Measurements from ENCODE around the gene CCT5.
"Not testable (repeated sequence)": the region's sequence is repeated elsewhere in the genome, so short reads cannot be mapped to it uniquely, and the experiment has no call there.

Gene CCT5

DNA sequence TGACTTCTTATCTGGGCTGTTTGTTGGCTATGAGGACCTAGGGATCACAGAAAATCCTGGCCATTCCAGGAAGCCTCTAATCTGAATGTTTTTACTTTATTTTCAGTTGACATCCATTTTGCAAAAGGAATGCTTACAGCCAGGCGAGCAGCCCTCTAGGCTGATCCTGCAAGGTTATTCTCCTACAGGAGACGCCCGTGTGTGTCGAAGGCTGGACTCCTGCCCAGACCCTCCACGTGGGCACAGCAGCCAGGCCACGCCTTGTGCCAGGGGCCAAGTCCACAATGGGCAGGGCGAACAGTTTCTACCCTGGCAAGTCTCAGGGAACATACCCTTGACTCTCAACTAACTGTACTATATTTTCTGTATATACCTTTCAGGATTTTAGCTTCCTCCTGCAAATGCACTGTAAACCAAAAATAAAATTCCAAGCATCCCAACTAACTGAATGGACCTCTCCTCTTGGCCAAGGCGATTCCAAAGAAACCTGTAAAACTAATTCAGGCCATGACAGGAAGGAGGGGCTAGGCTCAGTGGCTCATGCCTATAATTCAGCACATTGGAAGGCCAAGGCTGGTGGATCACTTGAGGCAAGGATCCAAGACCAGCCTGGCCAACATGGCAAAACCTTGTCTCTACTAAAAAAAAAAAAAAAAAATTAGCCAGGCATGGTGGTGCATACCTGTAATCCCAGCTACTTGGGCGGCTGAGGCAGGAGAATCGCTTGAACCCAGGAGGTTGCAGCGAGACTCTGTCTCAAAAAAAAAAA is 51.9 kb downstream of the CCT5 start:
- DNase-seq (ENCODE audit: low read depth), result no peak

DNA sequence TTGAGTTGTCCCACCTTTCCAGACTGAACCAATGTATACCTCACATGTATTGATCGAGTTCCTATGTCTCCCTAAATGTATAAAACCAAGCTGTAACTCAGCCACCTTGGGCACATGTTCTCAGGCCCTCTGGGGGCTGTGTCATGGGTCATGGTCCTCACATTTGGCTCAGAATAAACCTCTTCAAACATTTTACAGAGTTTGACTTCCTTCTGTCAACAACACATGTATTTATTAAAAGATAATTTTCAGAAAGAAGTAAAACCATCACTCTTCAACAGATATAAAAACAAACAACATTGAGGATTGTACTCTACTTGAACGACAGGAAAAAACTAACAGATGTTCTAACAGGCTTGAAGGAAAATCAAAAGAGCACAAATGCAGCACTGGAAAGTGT is 53.1 kb downstream of the CCT5 start:
- DNase-seq (ENCODE audit: low read depth), result no peak

- DNase-seq (ENCODE audit: low read depth), result no peak
Observed at GRCh38 chr5:10303699-10304170, 53.7 kb downstream of the CCT5 start.

DNA sequence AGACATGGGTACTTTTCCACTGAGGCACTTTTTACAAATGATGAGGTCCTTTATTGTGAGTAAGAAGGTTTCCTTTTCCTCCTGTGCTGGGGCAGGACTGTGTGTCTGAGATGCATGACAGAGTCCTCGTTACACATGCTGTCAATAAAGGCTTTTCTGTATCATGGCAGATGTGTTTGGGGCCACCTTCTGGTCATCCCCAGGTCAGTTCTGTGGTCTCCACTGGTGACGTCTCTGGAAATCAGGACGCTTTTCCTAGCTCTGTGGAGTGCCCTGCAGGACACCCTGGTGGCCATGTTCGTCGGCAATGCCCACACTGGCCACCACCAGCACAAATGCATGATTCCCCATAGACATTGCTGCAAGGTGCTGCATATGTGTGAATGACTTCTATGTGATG is 54.9 kb downstream of the CCT5 start:
- no peak for DNase-seq (ENCODE audit: low read depth)

DNA sequence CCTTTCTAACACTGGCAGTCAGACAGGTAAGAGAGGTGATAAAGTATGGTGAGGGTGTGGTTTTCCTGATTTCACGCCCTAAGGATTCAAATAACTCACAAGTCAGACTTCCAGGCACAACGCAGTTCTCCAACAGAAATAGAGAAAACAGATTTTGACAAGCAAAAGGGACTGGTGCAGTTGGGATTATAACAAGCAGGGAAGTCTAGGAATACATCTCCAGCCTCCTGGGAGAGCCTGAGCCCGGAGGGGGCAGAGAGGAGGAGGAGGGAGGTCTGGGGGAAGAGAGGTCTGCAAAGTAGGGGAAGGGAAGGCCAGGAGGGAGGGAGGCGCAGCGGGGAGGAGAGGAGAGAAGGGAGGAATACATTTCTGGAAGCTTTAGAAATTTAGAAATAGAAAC is 56.0 kb downstream of the CCT5 start:
- DNase-seq (ENCODE audit: low read depth), result no peak

GRCh38 chr5:10306806-10307205 is 56.7 kb downstream of the CCT5 start:
- DNase-seq (ENCODE audit: low read depth), result no peak

- DNase-seq (ENCODE audit: low read depth), result no peak
Observed at GRCh38 chr5:10307206-10308148, 57.4 kb downstream of the CCT5 start, which contains the start of gene CMBL. Gene CMBL, minus strand, starts transcription at chr5:10307902. Its CDS starts 17,140 bp downstream, at chr5:10290762.

- DNase-seq (ENCODE audit: low read depth), result no peak
Observed at GRCh38 chr5:10308844-10309243, 58.8 kb downstream of the CCT5 start.

DNA sequence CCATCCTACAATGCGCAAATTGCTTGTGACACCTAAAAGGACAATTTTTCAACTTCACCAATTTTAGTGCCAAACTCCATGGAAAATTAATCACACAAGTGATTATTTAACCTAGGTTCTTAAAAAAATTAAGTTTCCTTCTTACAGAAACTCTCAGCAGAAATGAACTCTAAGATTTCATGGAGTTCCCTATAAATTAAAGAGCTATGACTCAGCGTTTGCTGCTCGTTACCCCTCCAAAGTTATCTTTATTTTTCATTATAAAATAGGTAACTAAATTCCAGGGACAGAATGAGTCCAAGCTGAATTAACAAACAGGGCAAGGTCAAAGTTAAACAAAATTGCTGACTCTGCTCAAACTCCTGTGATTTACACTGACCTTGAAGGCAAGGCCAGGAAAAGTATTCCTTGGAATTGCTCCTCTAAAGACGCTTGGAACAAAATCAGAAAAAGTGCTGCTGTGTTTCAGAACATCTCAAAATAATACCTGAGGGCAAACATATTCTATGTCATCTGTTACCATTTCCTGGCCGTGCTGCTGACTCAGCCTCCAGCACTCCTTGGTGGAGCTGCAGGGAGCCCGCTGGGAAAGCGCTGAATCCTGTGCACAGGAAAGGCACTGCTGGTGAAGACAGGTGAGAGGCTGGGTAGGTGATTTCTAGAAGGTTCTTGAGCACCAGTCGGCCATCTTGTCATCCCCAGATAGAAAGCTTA is 60.1 kb downstream of the CCT5 start:
- no peak for DNase-seq (ENCODE audit: low read depth)

GRCh38 chr5:10310835-10311570 is 60.9 kb downstream of the CCT5 start:
- DNase-seq (ENCODE audit: low read depth), result not testable (repeated sequence)

GRCh38 chr5:10311595-10312425 is 61.7 kb downstream of the CCT5 start:
- no peak for DNase-seq (ENCODE audit: low read depth)

DNA sequence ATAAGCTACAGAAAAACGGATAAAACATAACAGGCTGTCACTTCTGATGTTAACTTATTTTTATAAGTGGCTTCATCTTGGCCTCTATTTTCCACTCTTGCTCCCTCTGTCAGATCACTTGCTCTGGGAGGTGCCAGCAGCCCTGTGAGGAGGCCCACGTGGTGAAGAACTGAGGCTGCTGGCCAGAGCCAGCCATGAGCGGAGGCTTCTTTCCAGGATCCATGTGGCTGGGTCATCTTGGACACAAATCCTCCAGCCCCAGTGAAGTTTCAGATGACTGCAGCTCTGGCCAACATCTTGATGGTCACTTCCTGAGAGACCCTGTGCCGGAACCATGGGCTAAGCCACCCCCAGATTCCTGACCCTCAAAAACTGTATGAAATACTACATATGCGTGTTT is 65.1 kb downstream of the CCT5 start:
- DNase-seq (ENCODE audit: low read depth), result no peak
